HFFc6 (cell line): ENCODE measurements around the gene E2F8. TPM values are rescaled to one million over a fixed set of nuclear protein-coding genes. Genes with fewer than 3 reads are reported as not detected.

Experiments
- DNase-seq: peaks from one replicate; pipeline ENCODE4 v3.0.0-alpha.2; 2018
- H3K27ac Mint-ChIP-seq: 2 replicates; pipeline ENCODE4 v1.8.0; 2020; ENCODE audit warnings: mild to moderate bottlenecking, mixed read lengths
- H3K27me3 Mint-ChIP-seq: 2 replicates; pipeline ENCODE4 v1.8.0; 2021; ENCODE audit warnings: mild to moderate bottlenecking, moderate library complexity, mixed read lengths; ENCODE audit not compliant: insufficient read depth
- H3K36me3 Mint-ChIP-seq: 2 replicates; pipeline ENCODE4 v1.8.0; 2021; ENCODE audit warnings: low read depth, mixed read lengths
- H3K4me1 Mint-ChIP-seq: 2 replicates; pipeline ENCODE4 v1.8.0; 2020; ENCODE audit warnings: low read depth, mixed read lengths
- H3K4me3 Mint-ChIP-seq: 2 replicates; pipeline ENCODE4 v1.8.0; 2020; ENCODE audit warnings: mild to moderate bottlenecking, moderate library complexity, mixed read lengths
- H3K9me3 Mint-ChIP-seq: 2 replicates; pipeline ENCODE4 v1.8.0; 2020; ENCODE audit warnings: mild to moderate bottlenecking, mixed read lengths
- total RNA-seq, 6 experiments: library from RNA; stranded (reverse); fragmentation: NEBNext Ultra II Directional; extraction: Animal tissue kit (Norgen Biotek cat#: 25700); gene quantifications; 2 replicates in 1 of 6; 3 replicates in 5 of 6; pipeline ENCODE4 v1.2.3, GENCODE V29; 2021
- TF ChIP-seq, protein P1 (sequence below): fragments of 200-600 bp; sonication (generic); IDR thresholded peaks from 2 replicates; pipeline ENCODE4 v1.5.0; 2021; ENCODE audit warnings: antibody characterized with exemption, mild to moderate bottlenecking

The E2F8 gene
- total RNA-seq, 6 experiments from 2014 or later, result 1.5 to 4.3 (median 3.4) TPM

DNA sequence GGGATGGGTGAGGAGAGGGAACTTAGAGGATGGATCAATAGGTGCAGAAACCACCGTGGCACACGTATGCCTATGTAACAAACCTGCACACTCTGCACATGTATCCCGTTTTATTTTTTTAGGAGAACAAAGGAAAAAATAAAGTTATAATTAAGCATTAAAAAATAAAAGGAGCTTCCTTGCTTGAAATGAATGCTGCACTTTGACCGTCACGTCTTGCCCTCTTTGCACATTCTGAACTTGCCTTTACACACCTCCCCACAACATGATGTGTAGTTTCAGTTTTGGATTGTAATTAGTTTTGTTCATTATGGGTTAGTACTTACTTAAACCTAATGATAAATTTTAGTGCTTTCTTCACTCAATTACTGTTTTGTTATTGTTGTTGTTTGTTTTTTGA is 35.9 kb downstream of the E2F8 start:
- Mint-ChIP-seq H3K4me1 (peaks cover 33% of the 10 kb centered on the region), H3K36me3 (no peaks in the 10 kb centered on the region), H3K27me3 (peaks cover 27% of the 10 kb centered on the region), H3K4me3 (no peak overlapping the region), H3K27ac (no peak overlapping the region), H3K9me3 (no peaks in the 10 kb centered on the region)
- TF ChIP-seq, protein P1, sequence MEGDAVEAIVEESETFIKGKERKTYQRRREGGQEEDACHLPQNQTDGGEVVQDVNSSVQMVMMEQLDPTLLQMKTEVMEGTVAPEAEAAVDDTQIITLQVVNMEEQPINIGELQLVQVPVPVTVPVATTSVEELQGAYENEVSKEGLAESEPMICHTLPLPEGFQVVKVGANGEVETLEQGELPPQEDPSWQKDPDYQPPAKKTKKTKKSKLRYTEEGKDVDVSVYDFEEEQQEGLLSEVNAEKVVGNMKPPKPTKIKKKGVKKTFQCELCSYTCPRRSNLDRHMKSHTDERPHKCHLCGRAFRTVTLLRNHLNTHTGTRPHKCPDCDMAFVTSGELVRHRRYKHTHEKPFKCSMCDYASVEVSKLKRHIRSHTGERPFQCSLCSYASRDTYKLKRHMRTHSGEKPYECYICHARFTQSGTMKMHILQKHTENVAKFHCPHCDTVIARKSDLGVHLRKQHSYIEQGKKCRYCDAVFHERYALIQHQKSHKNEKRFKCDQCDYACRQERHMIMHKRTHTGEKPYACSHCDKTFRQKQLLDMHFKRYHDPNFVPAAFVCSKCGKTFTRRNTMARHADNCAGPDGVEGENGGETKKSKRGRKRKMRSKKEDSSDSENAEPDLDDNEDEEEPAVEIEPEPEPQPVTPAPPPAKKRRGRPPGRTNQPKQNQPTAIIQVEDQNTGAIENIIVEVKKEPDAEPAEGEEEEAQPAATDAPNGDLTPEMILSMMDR, result no peak
- no peak for DNase-seq

DNA sequence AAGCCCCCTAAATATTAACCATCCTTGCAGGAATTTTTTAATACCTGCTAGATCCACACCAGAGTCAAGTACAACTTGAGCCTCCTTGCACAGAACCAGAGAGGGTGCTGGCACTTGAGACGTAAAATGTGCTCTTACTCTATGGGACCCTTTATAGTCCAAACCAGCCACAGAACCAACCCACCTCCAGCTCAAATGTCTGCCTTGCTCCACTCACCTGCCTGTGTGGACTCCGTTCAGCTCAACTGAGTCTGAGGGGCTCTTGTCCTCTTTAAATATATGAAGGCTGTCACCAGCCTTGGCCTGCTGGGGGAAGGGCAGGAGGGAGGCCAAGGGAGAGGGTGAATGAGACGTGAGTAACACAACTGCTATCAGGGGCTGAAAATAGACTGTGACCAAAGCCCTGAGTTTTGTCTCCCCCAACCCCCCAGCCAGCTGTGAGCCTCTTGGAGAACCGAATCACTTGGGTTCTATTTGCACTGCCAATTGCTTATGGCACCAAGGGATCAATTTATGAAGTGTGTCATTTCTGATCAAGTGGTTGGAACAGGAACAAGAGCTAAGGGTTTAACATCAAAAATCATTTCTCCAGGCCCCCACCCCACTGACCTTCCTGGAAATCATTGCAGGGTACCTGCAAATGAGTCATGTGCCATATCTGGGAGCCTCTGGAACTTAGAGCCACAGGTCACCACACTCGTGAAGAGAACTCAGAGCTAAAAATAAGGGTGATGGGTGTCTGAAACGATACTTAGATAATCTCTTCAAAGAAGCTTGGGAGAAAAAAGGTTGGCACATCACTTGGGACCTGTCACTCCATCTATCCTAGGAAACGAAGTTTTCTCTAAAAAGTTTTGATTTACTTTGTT is 38.8 kb downstream of the E2F8 start, which contains the start of gene CSRP3:
Gene CSRP3, minus strand, starts transcription at position 247 of the 869 bp plus-strand sequence. CDS start 9,535 bp downstream, outside the sequence.
- Mint-ChIP-seq H3K4me3 (no peak within 1 kb of the TSS), H3K4me1 (peaks cover 25% of the 10 kb centered on the region)

DNA sequence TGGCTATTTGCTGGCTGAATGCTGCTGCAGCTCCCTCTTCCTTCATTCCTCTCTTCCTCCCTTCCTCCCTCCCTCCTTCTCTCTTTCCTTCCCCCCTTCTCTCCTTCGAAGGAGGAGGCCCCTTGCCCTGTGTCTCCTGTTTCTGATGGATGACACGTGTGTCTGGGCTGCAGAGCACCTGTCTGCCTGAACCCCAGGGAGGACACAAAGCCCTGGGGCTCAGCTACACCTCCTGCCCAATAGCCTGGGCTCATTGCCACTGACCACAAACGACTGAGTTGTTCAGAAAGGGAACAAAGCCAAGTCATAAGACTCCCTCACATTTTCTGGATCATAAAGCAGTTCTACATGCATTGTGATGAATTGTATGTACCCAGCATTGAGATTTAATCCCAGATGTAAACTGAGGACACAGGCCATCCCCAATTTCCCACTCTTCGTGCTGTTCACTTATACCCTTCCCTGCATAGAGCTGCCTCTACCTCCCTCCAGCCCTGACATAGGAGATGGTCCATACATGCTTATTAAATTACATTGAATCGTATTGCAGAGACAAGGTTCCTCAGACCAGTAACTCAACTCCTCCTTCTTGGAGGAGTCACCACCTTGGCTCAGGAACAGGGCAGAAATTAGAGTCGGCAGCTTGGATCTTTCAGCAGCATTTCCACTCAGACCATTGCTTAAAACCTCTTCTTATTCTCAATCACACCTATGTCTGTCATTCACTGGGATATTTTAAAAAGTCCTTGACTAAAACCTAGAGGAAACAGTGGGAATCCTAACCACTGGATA is 40.1 kb downstream of the E2F8 start:
- peak; percentile 63 for DNase-seq
- H3K4me3 Mint-ChIP-seq, result no peak overlapping the region
- no peak overlapping the region for H3K27ac Mint-ChIP-seq
- TF ChIP-seq, protein P1, result no peak
- peaks cover 21% of the 10 kb centered on the region for H3K27me3 Mint-ChIP-seq
- H3K4me1 Mint-ChIP-seq, result peaks cover 25% of the 10 kb centered on the region
- H3K36me3 Mint-ChIP-seq, result no peaks in the 10 kb centered on the region
- H3K9me3 Mint-ChIP-seq, result no peaks in the 10 kb centered on the region

More for the DNA sequence above, 38.8 kb downstream of the E2F8 start, which contains the start of gene CSRP3:
- H3K27ac Mint-ChIP-seq, result no peak within 1 kb of the TSS
- no peaks in the 10 kb centered on the region for H3K9me3 Mint-ChIP-seq
- no peak for DNase-seq
- H3K36me3 Mint-ChIP-seq, result no peaks in the 10 kb centered on the region
- TF ChIP-seq, protein P1, result no peak
- peaks cover 21% of the 10 kb centered on the region for H3K27me3 Mint-ChIP-seq

DNA sequence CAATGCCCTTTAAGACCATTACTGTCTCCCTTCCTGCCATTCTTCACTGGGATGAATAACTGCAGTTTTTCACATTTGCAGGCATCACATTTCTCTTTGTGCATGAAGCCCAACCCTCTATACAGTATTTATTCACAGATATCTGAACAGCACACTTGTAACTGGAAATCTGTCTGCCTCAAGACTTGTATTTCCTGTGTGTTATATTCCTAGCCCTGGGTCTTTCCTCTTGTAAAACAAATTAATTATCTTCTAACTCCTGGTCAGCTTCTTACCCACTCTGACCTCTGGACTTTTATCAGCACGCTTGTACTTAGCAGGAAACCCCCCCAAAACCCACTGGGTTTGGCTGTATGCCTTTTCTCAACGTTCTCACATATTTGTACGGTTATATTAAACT is 41.0 kb downstream of the E2F8 start:
- TF ChIP-seq, protein P1, result no peak
- H3K4me3 Mint-ChIP-seq, result no peak overlapping the region
- DNase-seq, result no peak
- H3K36me3 Mint-ChIP-seq, result no peaks in the 10 kb centered on the region
- H3K4me1 Mint-ChIP-seq, result peaks cover 25% of the 10 kb centered on the region
- peaks cover 21% of the 10 kb centered on the region for H3K27me3 Mint-ChIP-seq
- no peaks in the 10 kb centered on the region for H3K9me3 Mint-ChIP-seq
- no peak overlapping the region for H3K27ac Mint-ChIP-seq

DNA sequence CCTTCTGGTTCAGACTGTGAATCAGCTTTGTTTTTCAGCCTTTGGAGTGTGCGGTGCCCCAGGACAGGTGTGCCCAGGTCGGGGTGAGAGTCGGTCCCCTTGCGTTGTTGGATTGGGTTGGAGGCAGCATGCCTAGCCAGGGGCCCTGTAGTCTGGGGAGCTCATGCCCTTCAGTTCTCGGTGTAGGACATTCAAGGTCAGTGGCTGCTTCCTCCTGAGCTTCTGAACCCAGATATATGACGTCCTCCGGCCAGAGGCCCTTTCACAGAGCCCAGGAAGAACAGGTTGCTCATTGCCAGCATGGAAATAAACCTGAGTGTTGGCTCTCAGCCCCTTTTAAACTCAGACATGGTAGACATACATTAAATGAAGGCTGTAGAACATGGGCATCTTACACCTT is 41.7 kb downstream of the E2F8 start:
- no peak for DNase-seq
- H3K4me1 Mint-ChIP-seq, result peaks cover 25% of the 10 kb centered on the region
- no peaks in the 10 kb centered on the region for H3K9me3 Mint-ChIP-seq
- no peaks in the 10 kb centered on the region for H3K36me3 Mint-ChIP-seq
- H3K27me3 Mint-ChIP-seq, result peaks cover 21% of the 10 kb centered on the region
- H3K4me3 Mint-ChIP-seq, result no peak overlapping the region
- no peak overlapping the region for H3K27ac Mint-ChIP-seq
- TF ChIP-seq, protein P1, result no peak
